ENCODE results near the gene TLE4.
"Not testable (repeated sequence)": the region's sequence is repeated elsewhere in the genome, so short reads cannot be mapped to it uniquely, and the experiment has no call there.

TLE4 gene
- 188 reads per million, percentile 92 among the genes with 10 or more reads in this experiment for total RNA-seq

GRCh38 chr9:79571309-79572031 is at the start of gene TLE4:
Gene TLE4, plus strand, starts transcription at chr9:79571965. Its CDS starts 826 bp downstream, at chr9:79572791.
- peak; percentile 99 for DNase-seq

DNA sequence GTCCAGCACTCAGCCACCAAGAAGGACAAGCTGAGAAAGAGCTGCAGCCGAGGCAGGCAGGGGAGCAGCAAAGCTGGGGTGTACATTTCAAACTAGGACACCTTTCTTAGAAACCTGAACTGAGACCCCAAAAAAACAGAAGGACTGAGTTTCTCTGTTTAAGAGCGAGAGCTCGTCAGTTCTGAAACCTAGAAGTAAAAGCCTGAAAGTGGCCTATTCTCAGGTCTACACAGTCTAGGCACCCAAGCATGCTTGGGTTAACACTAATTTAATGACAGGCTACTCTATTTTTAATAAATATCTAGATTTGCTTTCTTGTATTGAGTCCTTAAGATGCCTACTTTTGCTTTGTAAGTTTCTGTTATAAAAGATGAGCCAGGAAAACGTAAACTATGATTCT is 49.0 kb upstream of the TLE4 start:
- no peak for DNase-seq

DNA sequence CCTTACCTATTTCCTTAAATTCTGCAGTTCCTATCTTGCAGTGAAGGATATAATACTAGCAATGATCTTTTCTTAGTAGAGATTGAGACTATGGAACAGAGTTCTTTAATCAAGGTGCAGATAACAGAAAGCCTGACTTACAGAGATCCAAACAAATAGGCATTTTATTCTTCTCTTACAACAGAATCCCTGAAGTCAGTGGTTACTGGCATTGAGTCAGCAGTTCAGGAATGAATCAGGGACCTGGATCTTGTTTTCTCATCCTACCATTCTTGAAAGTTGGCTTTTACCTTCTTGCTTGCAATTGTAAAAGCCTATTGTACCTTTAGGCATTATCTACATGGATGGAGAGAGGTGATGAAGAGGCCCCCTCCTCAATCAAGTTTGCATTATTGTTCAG is 47.5 kb upstream of the TLE4 start:
- DNase-seq = no peak

- no peak for DNase-seq
Measured at GRCh38 chr9:79526149-79526672, 45.6 kb upstream of the TLE4 start.

GRCh38 chr9:79535534-79535933 is 36.2 kb upstream of the TLE4 start:
- DNase-seq = no peak

GRCh38 chr9:79537838-79538237 is 33.9 kb upstream of the TLE4 start:
- no peak for DNase-seq

- DNase-seq = no peak
Measured at GRCh38 chr9:79542735-79543620, 28.8 kb upstream of the TLE4 start.

DNA sequence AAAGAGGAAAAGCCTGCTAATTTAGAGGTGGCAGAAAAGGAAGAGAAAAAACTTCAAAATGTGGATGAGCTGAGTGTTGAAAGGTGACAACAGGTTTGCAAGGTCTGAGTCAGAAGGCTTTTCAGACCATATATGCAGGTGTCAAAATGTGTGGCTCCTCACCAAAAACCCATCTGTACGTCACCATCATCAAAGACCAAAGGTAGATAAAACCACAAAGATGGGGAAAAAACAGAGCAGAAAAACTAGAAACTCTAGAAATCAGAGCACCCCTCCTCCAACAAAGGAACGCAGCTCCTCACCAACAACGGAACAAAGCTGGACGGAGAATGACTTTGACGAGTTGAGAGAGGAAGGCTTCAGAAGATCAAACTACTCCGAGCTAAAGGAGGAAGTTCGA is 27.4 kb upstream of the TLE4 start:
- not testable (repeated sequence) for DNase-seq

DNA sequence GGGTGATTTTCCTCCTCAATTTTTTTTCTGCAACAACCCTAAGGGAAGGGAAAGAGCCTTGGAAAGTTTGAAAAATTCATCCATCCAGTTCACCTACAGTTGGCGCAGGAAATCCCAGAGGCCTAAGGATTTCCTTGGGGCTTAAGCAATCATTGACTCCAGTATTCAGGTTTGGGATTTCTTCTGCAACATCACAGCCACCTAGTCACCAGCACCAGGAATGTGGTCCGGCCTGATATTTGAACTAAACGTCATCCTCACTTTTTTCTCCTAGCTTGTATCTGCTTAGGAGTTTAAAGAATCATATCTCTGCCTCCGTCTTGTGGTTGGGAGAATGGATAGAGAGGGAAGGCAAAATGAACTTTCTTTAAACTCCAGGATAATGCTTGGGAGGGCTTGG is 20.2 kb upstream of the TLE4 start:
- no peak for DNase-seq

GRCh38 chr9:79551994-79552393 is 19.8 kb upstream of the TLE4 start:
- DNase-seq = no peak

GRCh38 chr9:79555474-79556089 is 16.2 kb upstream of the TLE4 start:
- no peak for DNase-seq

GRCh38 chr9:79559495-79560181 is 12.1 kb upstream of the TLE4 start:
- DNase-seq = no peak

GRCh38 chr9:79562749-79563386 is 8.9 kb upstream of the TLE4 start:
- no peak for DNase-seq

GRCh38 chr9:79564105-79564504 is 7.7 kb upstream of the TLE4 start:
- DNase-seq = no peak

GRCh38 chr9:79565245-79565644 is 6.5 kb upstream of the TLE4 start:
- no peak for DNase-seq

DNA sequence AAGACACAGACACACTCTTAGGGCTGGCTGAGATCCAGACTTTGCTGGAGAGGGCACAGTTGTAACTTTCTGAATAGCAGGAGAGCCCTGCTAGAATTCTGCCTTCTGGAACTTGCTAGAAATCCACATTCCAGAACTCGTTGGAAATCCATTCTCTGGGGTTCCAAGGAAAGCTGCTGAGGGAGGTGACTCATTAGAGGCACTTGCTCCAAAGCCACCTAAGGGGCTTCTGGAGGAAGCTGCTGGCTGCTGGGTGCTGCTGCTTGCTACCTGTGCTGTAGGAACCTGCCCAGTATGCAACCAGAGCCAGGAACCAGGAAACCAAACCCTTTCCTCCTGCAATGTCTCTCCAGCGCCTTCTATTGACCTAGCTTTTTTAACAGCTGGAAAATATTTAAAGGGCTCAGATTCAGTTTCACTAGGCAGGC is 4.1 kb upstream of the TLE4 start:
- no peak for DNase-seq

DNA sequence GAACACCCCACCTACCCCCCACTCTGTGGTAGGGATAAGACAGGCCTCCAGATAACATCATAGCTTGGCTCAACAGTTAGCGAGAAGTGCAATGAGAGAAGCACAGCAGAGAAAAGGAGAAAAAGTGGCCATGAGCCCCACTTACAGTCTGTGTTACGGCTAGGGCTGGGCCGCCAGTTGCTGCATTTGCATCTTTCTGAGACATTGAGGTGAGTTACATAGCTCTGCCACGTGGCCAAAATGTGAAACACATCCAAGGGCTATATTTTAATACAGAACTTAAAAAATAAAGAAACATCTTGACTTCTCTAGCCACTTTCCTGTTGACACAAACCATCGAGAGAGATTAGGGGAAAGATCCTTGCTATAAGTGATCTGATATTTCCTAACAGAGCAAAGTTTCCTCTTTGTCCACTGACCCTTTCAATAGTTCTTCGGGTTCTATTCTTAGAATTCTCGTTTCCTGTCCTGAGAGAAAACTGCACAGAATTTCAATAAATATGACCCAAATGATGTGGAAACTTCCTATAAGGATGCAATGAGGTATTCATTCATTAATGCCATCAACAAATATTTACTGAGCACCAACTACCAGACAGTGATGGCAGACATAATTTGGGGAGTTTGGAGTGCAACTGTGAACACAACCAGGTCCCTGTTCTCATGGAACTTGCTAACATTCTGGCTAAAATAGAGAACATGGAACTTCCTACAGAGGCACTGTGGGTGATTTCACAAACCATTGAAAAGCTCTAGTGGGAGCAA is 3.2 kb upstream of the TLE4 start:
- no peak for DNase-seq

DNA sequence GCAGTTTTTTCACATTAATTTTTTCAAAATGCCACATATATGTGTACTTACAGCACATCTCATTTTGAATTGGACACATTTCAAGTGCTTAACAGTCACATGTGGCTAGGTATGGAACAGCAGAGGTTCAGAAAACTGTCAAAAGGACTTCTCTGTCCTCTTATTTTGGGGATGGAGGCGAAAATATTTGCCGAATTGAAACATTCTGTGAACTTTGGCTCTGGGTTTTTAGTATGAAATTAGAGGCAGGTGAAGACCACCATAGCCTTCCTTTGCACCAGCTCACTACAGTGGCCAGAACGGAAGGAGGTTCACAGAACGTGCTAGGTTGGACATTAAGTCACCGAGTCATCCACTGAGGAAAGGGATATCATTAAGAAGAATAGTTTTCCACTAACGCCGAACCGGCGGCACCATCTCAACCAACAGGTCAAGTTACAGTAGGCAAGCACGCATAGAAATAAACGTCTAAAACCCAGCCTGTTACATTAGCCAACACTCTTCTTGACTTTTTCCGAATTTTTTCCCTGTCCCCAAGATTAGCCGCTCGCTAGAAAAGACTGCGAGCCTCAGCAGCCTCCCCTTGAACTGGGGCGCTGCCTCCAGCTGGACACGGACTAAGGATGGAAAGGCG is 1.8 kb upstream of the TLE4 start:
- DNase-seq = no peak

DNA sequence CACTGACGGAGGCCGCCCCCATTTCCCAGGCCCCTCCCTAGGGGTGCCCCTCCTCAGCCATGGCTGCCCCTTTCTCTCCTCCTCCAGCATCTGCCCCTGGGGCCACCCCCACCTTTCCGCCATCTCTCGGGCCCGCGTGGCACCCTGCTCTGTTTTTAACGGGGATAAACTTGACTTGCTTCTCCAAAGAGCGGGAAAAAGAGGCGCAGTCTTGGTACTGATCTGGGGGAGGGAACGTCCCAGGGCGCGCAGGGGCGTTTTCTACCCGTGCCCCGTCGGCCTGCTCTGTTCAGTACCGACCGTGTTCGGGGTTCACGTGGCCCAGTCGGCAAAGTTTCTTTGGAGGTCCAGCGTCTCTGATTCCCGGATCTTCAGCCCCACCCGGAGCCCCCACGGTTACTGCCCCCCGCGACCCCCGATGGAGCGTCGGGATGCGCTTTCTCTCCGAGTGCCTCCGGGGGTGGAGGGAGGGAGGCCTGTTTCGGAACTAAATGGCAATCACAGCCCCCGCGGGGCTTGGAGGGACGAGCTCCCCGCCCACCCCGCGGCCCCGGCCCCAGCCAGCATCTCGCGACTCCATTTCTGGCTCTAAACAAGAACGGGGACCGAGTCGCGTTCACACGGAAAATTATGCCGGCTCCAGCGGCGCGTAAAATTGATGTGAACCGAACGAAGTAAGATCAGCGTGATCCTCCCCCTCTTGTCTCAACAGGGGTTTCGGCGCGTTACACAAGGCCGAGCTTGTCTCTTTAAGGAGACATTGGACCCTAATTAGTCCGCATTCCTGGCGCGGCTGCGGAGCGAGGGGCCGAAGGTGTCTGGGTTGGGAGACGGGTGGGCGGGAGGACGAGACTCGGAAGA is 1.1 kb upstream of the TLE4 start:
- DNase-seq = peak; percentile 10

All from effector CD4-positive, alpha-beta T cell (primary cell).